Right lung (tissue), 10 donors: ENCODE results near the gene BHMT. TPM values are rescaled to one million over a fixed set of nuclear protein-coding genes. Genes with fewer than 3 reads are reported as not detected.
A peak's percentile ranks its signal among the peaks of the same experiment; 100 is the strongest.

Experiments
- DNase-seq, 2 donors: peaks; one replicate each; pipeline ENCODE4 v3.0.0-alpha.2; 2013
- long read RNA-seq, 8 donors: transcript quantifications; one replicate each; lab custom pipeline, GENCODE V29; 2026
- polyA plus RNA-seq, 5 donors: library from polyadenylated mRNA; unstranded; fragments of 120-200 nt; gene quantifications; one replicate each; pipeline versions ENCODE4 v1.2.1 to v1.2.3, GENCODE V29; 2013; ENCODE audit warnings: inconsistent platforms in 1 of 5, low replicate concordance in 1 of 5; ENCODE audit not compliant: insufficient read length in 5 of 5, insufficient read depth in 1 of 5

BHMT gene, protein sequence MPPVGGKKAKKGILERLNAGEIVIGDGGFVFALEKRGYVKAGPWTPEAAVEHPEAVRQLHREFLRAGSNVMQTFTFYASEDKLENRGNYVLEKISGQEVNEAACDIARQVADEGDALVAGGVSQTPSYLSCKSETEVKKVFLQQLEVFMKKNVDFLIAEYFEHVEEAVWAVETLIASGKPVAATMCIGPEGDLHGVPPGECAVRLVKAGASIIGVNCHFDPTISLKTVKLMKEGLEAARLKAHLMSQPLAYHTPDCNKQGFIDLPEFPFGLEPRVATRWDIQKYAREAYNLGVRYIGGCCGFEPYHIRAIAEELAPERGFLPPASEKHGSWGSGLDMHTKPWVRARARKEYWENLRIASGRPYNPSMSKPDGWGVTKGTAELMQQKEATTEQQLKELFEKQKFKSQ
- 1 to 10 TPM in 1 of 5 donors, under 1 TPM in 4; 0.26 to 1.3 (median 0.33) TPM for polyA plus RNA-seq
- long read RNA-seq, donor 1: 0 reads
- long read RNA-seq, donor 2, partial matches to known transcripts: 0 of 1 reads
- long read RNA-seq, donor 2, other reads (novel, unspliced or antisense): 0 of 1 reads
- long read RNA-seq, donor 3: 0 reads
- long read RNA-seq, donor 4, partial matches to known transcripts: 0 of 1 reads
- long read RNA-seq, donor 4, other reads (novel, unspliced or antisense): 0 of 1 reads
- long read RNA-seq, donor 5, partial matches to known transcripts: 0 of 1 reads
- long read RNA-seq, donor 5, other reads (novel, unspliced or antisense): 0 of 1 reads
- long read RNA-seq, donor 6, partial matches to known transcripts: 0 of 1 reads
- long read RNA-seq, donor 6, other reads (novel, unspliced or antisense): 0 of 1 reads
- long read RNA-seq, donor 7: 0 reads
- long read RNA-seq, donor 8: 0 reads

DNA sequence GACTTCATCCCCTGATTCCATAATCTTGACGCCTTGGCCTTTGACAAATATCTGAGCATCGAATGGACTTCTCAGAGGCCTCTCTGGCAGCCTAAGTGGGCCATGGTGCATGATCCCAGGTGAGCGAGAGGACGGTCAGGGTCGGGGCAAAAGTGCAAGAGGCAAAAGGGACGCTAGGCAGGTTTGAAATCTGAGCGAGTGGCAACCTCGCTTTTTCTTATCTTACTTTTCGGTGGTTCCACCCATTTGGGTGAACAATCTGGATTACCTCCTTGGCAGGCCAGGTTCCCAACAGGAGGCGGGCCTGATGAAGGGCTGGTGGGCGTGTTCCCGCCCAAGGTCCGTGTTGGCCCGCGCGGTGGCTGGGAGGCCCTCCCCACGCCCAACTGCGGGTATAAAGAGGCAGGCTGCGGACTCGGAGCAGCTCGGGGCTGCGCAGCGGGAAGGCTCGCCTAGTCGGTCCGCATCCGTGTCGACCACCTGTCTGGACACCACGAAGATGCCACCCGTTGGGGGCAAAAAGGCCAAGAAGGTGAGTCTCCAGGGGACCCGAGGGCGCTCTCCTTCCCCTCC is at the start of gene BHMT:
Gene BHMT, plus strand, starts transcription at position 423 of the 573 bp plus-strand sequence. Its CDS starts 77 bp downstream, at position 500.
- no peak for DNase-seq

GRCh38 chr5:79062436-79062835 is 49.2 kb upstream of the BHMT start:
- DNase-seq: no peak

GRCh38 chr5:79069488-79070349 is 41.9 kb upstream of the BHMT start, which contains the start of the genes BHMT2 and DMGDH:
BHMT2 (plus strand) TSS chr5:79069767; CDS start chr5:79069783, 16 bp downstream.
DMGDH (minus strand) TSS chr5:79069674; CDS start chr5:79069620, 54 bp downstream.
- DNase-seq: peak in 1 of 2 donors; percentile 12

DNA sequence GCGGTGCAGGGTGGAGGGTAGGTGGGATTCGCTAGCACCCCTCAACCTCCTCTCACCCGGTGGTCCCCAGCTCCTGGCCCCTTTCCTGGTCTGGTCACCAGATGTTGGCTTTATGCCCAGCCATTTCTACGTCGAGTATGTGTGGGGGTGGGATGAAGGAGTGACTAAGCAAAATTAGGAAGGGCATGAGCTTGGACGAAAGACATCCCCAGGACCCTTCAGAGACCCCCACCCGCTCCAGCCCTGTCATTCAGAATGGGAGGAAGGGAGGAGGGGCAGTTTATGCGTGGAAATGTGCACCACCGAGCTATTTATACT is 41.3 kb upstream of the BHMT start:
- peak; percentile 27 to 36 for DNase-seq

GRCh38 chr5:79074641-79075040 is 37.0 kb upstream of the BHMT start:
- no peak for DNase-seq

DNA sequence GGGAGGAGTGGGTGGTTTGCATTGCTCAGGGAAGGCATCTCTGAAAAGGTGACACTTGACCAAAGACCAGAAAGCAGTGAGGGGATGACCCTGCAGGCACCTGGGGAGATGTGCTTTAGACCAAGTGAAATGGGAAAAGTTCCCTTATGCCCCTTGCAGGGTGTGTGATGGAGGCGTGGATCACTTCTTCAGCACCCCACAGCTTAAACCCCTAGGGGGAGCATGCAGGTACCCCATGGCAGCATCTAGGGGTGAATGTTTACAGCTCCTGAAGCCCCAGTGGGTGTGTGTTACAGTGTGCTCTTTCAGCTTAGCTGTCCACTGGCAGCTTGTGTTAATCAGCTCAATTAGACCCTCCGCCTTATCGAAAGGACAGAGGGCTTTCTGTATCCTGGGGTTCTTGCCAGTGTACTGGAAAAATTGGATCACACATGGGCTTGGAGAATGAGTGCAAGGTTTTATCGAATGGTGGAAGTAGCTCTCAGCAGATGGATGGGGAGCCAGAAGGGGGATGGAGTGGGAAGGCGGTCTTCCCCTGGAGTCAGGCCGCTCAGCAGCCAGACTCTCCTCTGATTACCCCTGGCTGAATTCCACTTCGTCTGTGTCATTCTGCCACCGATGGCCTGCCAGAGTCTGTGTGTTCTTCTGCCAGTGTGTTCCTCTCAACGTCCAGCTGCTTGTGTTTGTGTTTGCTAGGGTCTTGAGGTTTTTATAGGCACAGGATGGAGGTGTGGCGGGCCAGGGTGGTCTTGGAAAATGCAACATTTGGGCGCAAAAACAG is 35.8 kb upstream of the BHMT start:
- no peak for DNase-seq

- no peak for DNase-seq
Measured at GRCh38 chr5:79076819-79077218, 34.8 kb upstream of the BHMT start.

DNA sequence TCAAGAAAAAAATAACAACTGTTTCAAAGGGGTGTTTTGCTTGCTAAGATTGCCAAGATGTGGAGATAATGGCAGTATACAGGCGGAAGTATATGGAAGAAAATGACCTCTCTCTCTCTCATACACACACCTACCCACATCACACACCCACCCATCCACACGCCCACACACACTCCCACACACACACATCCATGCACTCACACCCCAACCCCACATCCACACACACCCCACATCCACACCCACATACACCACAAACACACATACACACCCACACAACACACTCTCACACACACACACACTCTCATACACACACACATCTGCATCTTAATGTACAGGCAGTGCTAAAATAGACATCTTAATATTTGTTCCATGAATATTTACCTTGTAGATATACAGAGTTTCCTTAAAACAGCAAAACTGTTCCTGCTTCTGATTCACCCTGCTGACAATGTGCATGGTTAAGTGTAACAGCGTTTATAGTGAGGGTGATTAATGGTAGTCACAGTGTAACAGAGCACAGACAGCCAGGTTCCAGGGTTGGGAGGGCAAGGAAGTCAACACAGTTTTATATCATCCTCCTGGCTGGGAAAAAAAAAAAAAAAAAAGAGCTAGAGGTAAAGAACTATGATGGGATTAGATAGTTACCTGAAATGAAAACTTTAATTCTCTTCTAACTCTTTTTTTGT is 33.8 kb upstream of the BHMT start:
- DNase-seq: no peak

DNA sequence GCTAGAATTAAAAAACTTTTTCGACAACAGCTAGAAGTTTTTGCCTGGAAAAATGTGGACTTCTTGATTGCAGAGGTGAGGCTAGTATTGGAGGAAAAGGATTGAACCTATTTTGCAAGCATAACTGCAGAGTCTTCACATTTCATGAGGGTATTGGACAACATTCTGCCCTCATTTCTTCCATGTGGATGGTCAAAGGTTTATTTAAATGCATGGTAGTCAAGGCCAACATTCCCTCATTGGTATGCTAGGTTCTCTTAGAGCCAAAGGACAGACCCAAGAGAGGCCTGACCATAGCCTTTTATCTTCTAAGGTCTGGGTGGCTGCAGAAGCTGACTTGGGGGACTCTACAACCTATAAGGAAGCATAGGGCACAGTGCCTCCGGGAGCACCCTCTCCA is 30.8 kb upstream of the BHMT start:
- DNase-seq: no peak

GRCh38 chr5:79081779-79082178 is 29.8 kb upstream of the BHMT start:
- DNase-seq: no peak

- DNase-seq: no peak
Measured at GRCh38 chr5:79086116-79086515, 25.5 kb upstream of the BHMT start.

- DNase-seq: no peak
Measured at GRCh38 chr5:79088507-79088906, 23.1 kb upstream of the BHMT start.

GRCh38 chr5:79091064-79091463 is 20.5 kb upstream of the BHMT start:
- DNase-seq: no peak

DNA sequence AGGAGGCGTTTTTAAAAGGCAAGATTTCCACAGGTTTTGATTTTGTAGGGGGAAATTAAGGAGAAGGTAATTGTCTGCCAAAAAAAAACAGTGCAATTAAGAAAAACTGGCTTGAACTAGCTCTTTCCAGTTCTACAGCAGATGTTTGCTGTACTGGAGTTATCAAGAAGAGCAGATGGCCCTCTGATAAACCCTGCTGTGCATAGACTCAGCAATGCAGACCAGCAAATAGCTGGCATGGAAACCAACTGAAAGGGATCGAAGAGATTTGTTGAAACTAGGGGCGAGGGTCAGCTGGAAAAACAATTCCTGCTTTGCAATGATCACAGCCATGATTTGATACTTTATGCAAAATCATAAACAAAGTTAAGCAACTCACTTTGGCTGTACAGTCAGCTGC is 17.8 kb upstream of the BHMT start:
- DNase-seq: peak in 1 of 2 donors; percentile 25

DNA sequence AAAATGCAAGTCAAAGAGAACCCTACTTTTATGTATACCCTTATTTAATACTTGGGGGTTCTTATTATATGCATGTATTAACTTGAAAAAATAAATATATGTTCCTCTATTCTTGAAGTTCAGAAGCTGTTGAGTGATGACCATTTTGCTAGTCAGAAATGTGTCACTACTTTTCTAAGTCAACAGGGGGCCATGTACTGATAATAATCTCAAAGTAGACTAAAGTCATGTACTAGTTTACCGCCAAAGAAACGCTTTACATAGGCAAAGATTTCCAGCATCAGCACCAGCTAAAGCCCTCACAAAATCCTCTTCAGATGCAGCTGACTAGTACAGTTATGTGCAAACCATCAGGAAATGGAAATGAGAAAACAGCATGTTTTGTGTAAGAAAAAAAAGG is 5.7 kb upstream of the BHMT start:
- DNase-seq: no peak

GRCh38 chr5:79107020-79107796 is 4.4 kb upstream of the BHMT start:
- DNase-seq: no peak

DNA sequence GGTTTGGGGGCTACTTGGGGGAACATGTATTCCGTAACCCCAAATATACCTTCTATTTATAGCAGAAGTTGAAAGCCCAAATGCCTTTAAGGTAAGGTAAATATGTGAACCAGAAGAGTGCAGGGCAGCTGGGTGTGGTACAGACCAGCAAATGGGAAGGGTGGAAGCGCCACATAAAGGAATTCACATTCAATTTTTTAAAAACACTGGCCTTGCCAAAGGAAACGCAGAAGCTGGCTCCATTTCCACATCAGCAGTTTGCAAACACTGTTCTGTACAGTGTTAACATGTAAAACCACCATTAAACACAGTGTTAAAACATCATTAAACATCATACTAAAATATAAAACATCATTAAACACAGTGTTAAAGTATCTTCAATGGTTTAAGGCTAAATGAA is 3.5 kb upstream of the BHMT start:
- no peak for DNase-seq

- no peak for DNase-seq
Measured at GRCh38 chr5:79108792-79109191, 2.8 kb upstream of the BHMT start.
